Ascending aorta (tissue), 2 donors: Measurements from ENCODE around the gene BRCC3. TPM values are rescaled to one million over a fixed set of nuclear protein-coding genes. Genes with fewer than 3 reads are reported as not detected.

Source experiments
- DNase-seq, 2 donors: peaks; one replicate each; pipeline ENCODE4 v3.0.0-alpha.2; 2019; ENCODE audit warnings: low spot score in 2 of 2
- H3K27ac ChIP-seq, 2 donors: fragments of 200-600 bp; sonication (generic); one replicate each; pipeline ENCODE4 v1.5.1; 2016 to 2017; ENCODE audit warnings: mild to moderate bottlenecking in 1 of 2
- H3K27me3 ChIP-seq: fragments of 200-600 bp; sonication (generic); one replicate; pipeline ENCODE4 v1.5.1; 2017
- H3K36me3 ChIP-seq, 2 donors: fragments of 200-600 bp; sonication (generic); one replicate each; pipeline ENCODE4 v1.5.1; 2016
- H3K4me1 ChIP-seq, 2 donors: fragments of 200-600 bp; sonication (generic); one replicate each; pipeline ENCODE4 v1.5.1; 2016 to 2017; ENCODE audit warnings: mild to moderate bottlenecking in 1 of 2
- H3K4me3 ChIP-seq, 2 donors: fragments of 200-600 bp; sonication (generic); one replicate each; pipeline ENCODE4 v1.5.1; 2016 to 2017; ENCODE audit warnings: mild to moderate bottlenecking in 1 of 2
- H3K9me3 ChIP-seq, 2 donors: fragments of 200-600 bp; sonication (generic); one replicate each; pipeline ENCODE4 v1.5.1; 2016
- CTCF ChIP-seq, 3 experiments: fragments of 200-600 bp in 2 of 3; fragments of 450-650 bp in 1 of 3; sonication (generic) in 2 of 3; IDR thresholded peaks; one replicate each; pipeline ENCODE4 v1.5.1; 2016 to 2019; ENCODE audit warnings: antibody characterized with exemption in 3 of 3, mild to moderate bottlenecking in 1 of 3, moderate library complexity in 1 of 3
- intact Hi-C: fragments of 100-400 bp; cut with DNase I; formaldehyde crosslinking; loops from one replicate; pipeline ENCODE4 v1.15.1; 2023
- total RNA-seq: library from RNA; depleted of rRNA; stranded (reverse); fragments of >200 nt; gene quantifications from one replicate; pipeline ENCODE4 v1.1.0, GENCODE V29; 2016

BRCC3 gene
- total RNA-seq = 9.4 TPM

GRCh38 chrX:155070975-155071693 is at the start of gene BRCC3, which contains the start of the genes CMC4 and MTCP1:
BRCC3 (plus strand) TSS chrX:155071508; CDS start chrX:155071528, 20 bp downstream.
CMC4 (minus strand) TSS chrX:155071136; CDS start chrX:155064023, 7,113 bp downstream.
MTCP1 (minus strand) TSS chrX:155071136; CDS start chrX:155066010, 5,126 bp downstream.
- no peak for TF ChIP-seq CTCF (IDR thresholded peaks at IDR 0.05)
- H3K9me3 ChIP-seq = no peaks in the 10 kb centered on the region
- H3K36me3 ChIP-seq = no peaks in the 10 kb centered on the region
- no peaks in the 10 kb centered on the region for H3K4me1 ChIP-seq
- peak within 1 kb of the TSS; percentile 60 to 64 for H3K4me3 ChIP-seq
- H3K27ac ChIP-seq = peak within 1 kb of the TSS; percentile 88 to 93
- H3K27me3 ChIP-seq = no peaks in the 10 kb centered on the region
- DNase-seq = peak; percentile 28 to 84
- intact Hi-C loops = loop anchor here (1.0 to 10.0 kb wide), 3 partner anchors 45 to 674 kb away; partner anchors contain the start of genes FUNDC2 and VBP1

- no peaks in the 10 kb centered on the region for H3K27me3 ChIP-seq
- no peak for TF ChIP-seq CTCF (IDR thresholded peaks at IDR 0.05)
- intact Hi-C loops = no loop called here
- H3K9me3 ChIP-seq = no peaks in the 10 kb centered on the region
- no peaks in the 10 kb centered on the region for H3K36me3 ChIP-seq
- no peak within 1 kb of the TSS for H3K4me3 ChIP-seq
- DNase-seq = no peak
- no peaks in the 10 kb centered on the region for H3K4me1 ChIP-seq
- no peak within 1 kb of the TSS for H3K27ac ChIP-seq
Measured at GRCh38 chrX:155022585-155022984, 48.7 kb upstream of the BRCC3 start, which contains the start of gene F8. F8 (minus strand) TSS chrX:155022723; CDS start chrX:155022552, 171 bp downstream.

GRCh38 chrX:155023907-155024833 is 47.1 kb upstream of the BRCC3 start:
- no peak overlapping the region for H3K4me3 ChIP-seq
- intact Hi-C loops = no loop called here
- no peak for DNase-seq

GRCh38 chrX:155026420-155026726 is 44.9 kb upstream of the BRCC3 start:
- TF ChIP-seq CTCF (IDR thresholded peaks at IDR 0.05) = no peak
- no peak for DNase-seq
- Histone ChIP-seq H3K36me3 (no peaks in the 10 kb centered on the region), H3K27me3 (no peaks in the 10 kb centered on the region), H3K4me3 (peak overlapping the region; percentile 61 to 73), H3K4me1 (no peaks in the 10 kb centered on the region), H3K27ac (peak overlapping the region; percentile 96 to 97), H3K9me3 (no peaks in the 10 kb centered on the region)
- intact Hi-C loops = loop anchor here (1.0 kb wide), 1 partner anchor 45 kb away; the partner anchor contains the start of genes BRCC3, CMC4 and MTCP1

More at GRCh38 chrX:155023907-155024833, 47.1 kb upstream of the BRCC3 start:
- Histone ChIP-seq H3K27ac (no peak overlapping the region), H3K27me3 (no peaks in the 10 kb centered on the region), H3K36me3 (no peaks in the 10 kb centered on the region), H3K9me3 (no peaks in the 10 kb centered on the region), H3K4me1 (no peaks in the 10 kb centered on the region)
- TF ChIP-seq CTCF (IDR thresholded peaks at IDR 0.05) = no peak

GRCh38 chrX:155026727-155027508 is 44.4 kb upstream of the BRCC3 start, which contains the start of gene FUNDC2:
FUNDC2 (plus strand) TSS chrX:155026844; CDS start chrX:155026939, 95 bp downstream.
- intact Hi-C loops = loop anchor here (1.0 kb wide), 1 partner anchor 44 kb away; the partner anchor contains the start of genes BRCC3, CMC4 and MTCP1
- H3K36me3 ChIP-seq = no peaks in the 10 kb centered on the region
- H3K27me3 ChIP-seq = no peaks in the 10 kb centered on the region
- H3K4me1 ChIP-seq = no peaks in the 10 kb centered on the region
- no peaks in the 10 kb centered on the region for H3K9me3 ChIP-seq
- peak within 1 kb of the TSS; percentile 61 to 73 for H3K4me3 ChIP-seq
- peak; percentile 76 to 96 for DNase-seq
- no peak for TF ChIP-seq CTCF (IDR thresholded peaks at IDR 0.05)
- peak within 1 kb of the TSS; percentile 96 to 97 for H3K27ac ChIP-seq
